ENCODE measurements around the gene LBHD2. TPM values are rescaled to one million over a fixed set of nuclear protein-coding genes. Genes with fewer than 3 reads are reported as not detected.

Gene LBHD2
- total RNA-seq, 1 experiment from 2014 or later: not detected

DNA sequence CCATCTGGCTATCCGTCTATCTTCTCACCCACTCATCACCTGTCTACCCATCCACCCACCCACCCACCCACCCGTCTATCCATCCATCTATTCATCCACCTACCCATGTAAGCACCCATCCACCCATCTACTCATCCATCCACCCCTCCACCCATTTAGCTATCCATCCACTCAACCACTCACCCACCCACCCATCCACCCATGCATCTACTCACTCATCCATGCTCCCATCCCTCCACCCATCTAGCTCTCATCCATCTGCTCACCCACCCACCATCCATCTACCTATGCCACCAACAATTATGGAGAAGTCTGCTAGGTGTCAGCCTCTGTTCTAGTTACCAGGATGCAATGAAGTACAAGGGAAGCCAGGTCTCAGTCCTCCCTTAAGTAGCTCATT, 50.4 kb downstream of the LBHD2 start:
- no peak for TF ChIP-seq CEBPB (IDR thresholded peaks at IDR 0.05; ENCODE audit: low read depth)
- TF ChIP-seq ZFX (IDR thresholded peaks at IDR 0.05): no peak
- no peak for TF ChIP-seq EZH2phosphoT487 (IDR thresholded peaks at IDR 0.05; ENCODE audit: borderline replicate concordance)
- TF ChIP-seq, protein P1, sequence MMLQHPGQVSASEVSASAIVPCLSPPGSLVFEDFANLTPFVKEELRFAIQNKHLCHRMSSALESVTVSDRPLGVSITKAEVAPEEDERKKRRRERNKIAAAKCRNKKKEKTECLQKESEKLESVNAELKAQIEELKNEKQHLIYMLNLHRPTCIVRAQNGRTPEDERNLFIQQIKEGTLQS (IDR thresholded peaks at IDR 0.05): no peak
- no peak for TF ChIP-seq CTCF (IDR thresholded peaks at IDR 0.05 in 2 of 3, conservative IDR thresholded peaks at IDR 0.05 in 1 of 3; ENCODE audit: borderline replicate concordance in 1 of 3, insufficient read depth in 1 of 3, low read depth in 2 of 3, low read length in 2 of 3)
- no peak for TF ChIP-seq SRF (IDR thresholded peaks at IDR 0.05; ENCODE audit: low read depth)
- TF ChIP-seq POLR2AphosphoS5 (IDR thresholded peaks at IDR 0.05; ENCODE audit: low read depth, low read length): no peak
- TF ChIP-seq TCF7L2 (IDR thresholded peaks at IDR 0.05; ENCODE audit: borderline replicate concordance, extremely low read depth, insufficient read depth, insufficient read length): no peak
- TF ChIP-seq POLR2A (IDR thresholded peaks at IDR 0.05; ENCODE audit: borderline replicate concordance, extremely low read depth, insufficient read depth, insufficient read length): no peak
- TF ChIP-seq REST (IDR thresholded peaks at IDR 0.05; ENCODE audit: low read depth): no peak
- TF ChIP-seq EGR1 (IDR thresholded peaks at IDR 0.05; ENCODE audit: low read depth): no peak
- TF ChIP-seq YY1 (IDR thresholded peaks at IDR 0.05; ENCODE audit: extremely low read depth, insufficient replicate concordance, low read depth, low read length): no peak
- TF ChIP-seq EZH2 (IDR thresholded peaks at IDR 0.05): no peak
- no peak for TF ChIP-seq JUND (IDR thresholded peaks at IDR 0.05)
- no peak for TF ChIP-seq ZBTB33 (IDR thresholded peaks at IDR 0.05; ENCODE audit: extremely low read depth, insufficient replicate concordance, low read length)
- TF ChIP-seq RAD21 (IDR thresholded peaks at IDR 0.05; ENCODE audit: low read depth): no peak
- TF ChIP-seq, protein P2, sequence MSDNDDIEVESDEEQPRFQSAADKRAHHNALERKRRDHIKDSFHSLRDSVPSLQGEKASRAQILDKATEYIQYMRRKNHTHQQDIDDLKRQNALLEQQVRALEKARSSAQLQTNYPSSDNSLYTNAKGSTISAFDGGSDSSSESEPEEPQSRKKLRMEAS (IDR thresholded peaks at IDR 0.05): no peak
- no peak for TF ChIP-seq CBX3 (IDR thresholded peaks at IDR 0.05; ENCODE audit: low read depth)
- Histone ChIP-seq H3K9me2 (ENCODE audit: insufficient read depth) (no peaks in the 10 kb centered on the region), H3K27me3 (ENCODE audit: insufficient read depth, low read length) (no peaks in the 10 kb centered on the region), H2AFZ (ENCODE audit: low read depth, low read length, poor library complexity, severe bottlenecking) (no peak overlapping the region), H4K20me1 (ENCODE audit: insufficient read depth) (no peaks in the 10 kb centered on the region), H3K4me3 (replicated peaks in 1 of 2; ENCODE audit: low read depth in 1 of 2, low read length in 2 of 2) (no peak overlapping the region), H3K79me2 (ENCODE audit: insufficient read depth, low read length) (no peaks in the 10 kb centered on the region), H3K9me3 (ENCODE audit: control insufficient read depth in 1 of 2, insufficient read depth in 1 of 2, low read depth in 1 of 2, low read length in 2 of 2) (no peaks in the 10 kb centered on the region), H3K36me3 (ENCODE audit: control insufficient read depth in 1 of 2, insufficient read depth in 2 of 2, low read length in 2 of 2) (peaks cover 8 to 16% of the 10 kb centered on the region in 2 experiments; a peak in 1 of 4 replicates), H3K4me1 (ENCODE audit: control insufficient read depth in 1 of 2, insufficient read depth in 2 of 2, low read length in 2 of 2) (peaks cover 21 to 28% of the 10 kb centered on the region in 2 experiments), H3K4me2 (ENCODE audit: low read length) (no peak overlapping the region), H3K9ac (ENCODE audit: low read length) (no peak overlapping the region), H3K27ac (ENCODE audit: low read depth, low read length) (no peak overlapping the region)
- BruUV-seq (replicated peaks): no TSS peak
- ChIA-PET CTCF (interaction anchor here (3.3 kb wide), 1 partner anchor 29 kb away, joined by 14 read pairs; no protein-coding TSS in a partner anchor), RAD21 (ENCODE audit: low non-redundant PET in 1 of 2, low total read pairs in 2 of 2, uncharacterized antibody in 2 of 2, unreplicated experiment in 2 of 2) (interaction anchor here in 1 of 2 experiments (0.6 kb wide), 1 partner anchor 35 kb away, joined by 3 read pairs; no protein-coding TSS in a partner anchor), POLR2A (no interaction called here)
- ATAC-seq (no peak), DNase-seq (ENCODE audit: low read depth, low spot score) (no peak)
- intact Hi-C loops (cut with micrococcal nuclease): no loop called here
